Measurements from ENCODE around the gene BRPF1. TPM values are rescaled to one million over a fixed set of nuclear protein-coding genes. Genes with fewer than 3 reads are reported as not detected.

The BRPF1 gene
- total and polyA plus RNA-seq, 2 donors (not counting 1 experiment from before 2014, with no cell fraction given): 24.4 to 36.5 TPM

DNA sequence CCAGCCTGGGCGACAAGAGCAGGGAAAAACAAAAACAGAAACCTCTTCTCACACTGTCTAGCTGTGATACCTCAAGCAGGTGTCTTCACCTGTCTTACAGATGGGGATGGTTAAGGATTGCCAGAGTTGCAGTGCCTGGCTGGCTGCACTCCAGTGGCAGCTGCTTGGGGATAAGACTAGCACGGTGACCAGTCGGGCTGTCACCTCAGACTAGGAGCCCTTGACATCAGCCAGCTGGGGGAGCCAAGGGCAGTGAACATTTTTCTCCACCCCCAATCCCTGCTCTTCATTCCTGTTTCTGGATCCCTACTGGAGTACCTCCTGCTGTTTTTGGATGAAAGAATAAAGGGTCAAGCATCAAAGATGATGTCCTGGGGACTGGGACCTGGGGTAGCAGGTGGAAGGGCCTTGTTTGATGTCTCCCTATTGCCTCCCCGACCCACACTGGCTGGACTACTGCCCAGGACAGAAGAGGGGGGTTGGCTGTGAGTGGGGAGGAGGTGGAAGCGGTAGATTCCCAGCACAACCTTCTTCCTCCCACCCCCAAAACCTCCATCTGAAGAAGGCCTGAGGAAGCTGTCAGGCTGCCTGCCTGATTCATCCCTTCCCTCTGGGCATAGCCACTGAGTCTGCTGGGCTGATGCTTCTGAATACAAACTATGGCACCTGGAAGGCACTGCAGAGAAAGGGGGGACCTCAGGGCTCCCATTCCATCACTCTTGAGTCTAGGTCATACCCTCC lies 34.9 kb upstream of the BRPF1 start:
- TF ChIP-seq, protein P1, sequence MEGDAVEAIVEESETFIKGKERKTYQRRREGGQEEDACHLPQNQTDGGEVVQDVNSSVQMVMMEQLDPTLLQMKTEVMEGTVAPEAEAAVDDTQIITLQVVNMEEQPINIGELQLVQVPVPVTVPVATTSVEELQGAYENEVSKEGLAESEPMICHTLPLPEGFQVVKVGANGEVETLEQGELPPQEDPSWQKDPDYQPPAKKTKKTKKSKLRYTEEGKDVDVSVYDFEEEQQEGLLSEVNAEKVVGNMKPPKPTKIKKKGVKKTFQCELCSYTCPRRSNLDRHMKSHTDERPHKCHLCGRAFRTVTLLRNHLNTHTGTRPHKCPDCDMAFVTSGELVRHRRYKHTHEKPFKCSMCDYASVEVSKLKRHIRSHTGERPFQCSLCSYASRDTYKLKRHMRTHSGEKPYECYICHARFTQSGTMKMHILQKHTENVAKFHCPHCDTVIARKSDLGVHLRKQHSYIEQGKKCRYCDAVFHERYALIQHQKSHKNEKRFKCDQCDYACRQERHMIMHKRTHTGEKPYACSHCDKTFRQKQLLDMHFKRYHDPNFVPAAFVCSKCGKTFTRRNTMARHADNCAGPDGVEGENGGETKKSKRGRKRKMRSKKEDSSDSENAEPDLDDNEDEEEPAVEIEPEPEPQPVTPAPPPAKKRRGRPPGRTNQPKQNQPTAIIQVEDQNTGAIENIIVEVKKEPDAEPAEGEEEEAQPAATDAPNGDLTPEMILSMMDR (IDR thresholded peaks at IDR 0.05): no peak
- no peak for TF ChIP-seq EZH2 (IDR thresholded peaks at IDR 0.05; ENCODE audit: borderline replicate concordance, insufficient read depth, low read depth, low read length, poor library complexity, severe bottlenecking)
- H3K79me2 ChIP-seq (ENCODE audit: control insufficient read depth, insufficient read depth, low read length): no peaks in the 10 kb centered on the region
- H3K4me1 ChIP-seq (ENCODE audit: control insufficient read depth in 2 of 2, insufficient read depth in 2 of 2, low read length in 2 of 2): peaks cover 0 to under 1% of the 10 kb centered on the region in 2 donors
- DNase-seq (no peak), ATAC-seq (ENCODE audit: low read depth) (no peak)
- H2AFZ ChIP-seq (ENCODE audit: insufficient read depth, low read depth, low read length, poor library complexity, severe bottlenecking): no peak overlapping the region
- Mint-ChIP-seq H3K4me3 (no peak overlapping the region), H3K4me1 (peaks cover 2% of the 10 kb centered on the region), H3K27ac (no peak overlapping the region), H3K27me3 (no peaks in the 10 kb centered on the region), H3K9me3 (ENCODE audit: insufficient read depth) (no peaks in the 10 kb centered on the region)
- H3K27me3 ChIP-seq (replicated peaks in 1 of 4; ENCODE audit: control extremely low read depth in 1 of 4, control insufficient read depth in 3 of 4, insufficient read depth in 4 of 4, low read length in 3 of 4): no peaks in the 10 kb centered on the region
- H4K20me1 ChIP-seq (ENCODE audit: control insufficient read depth, insufficient read depth, low read length, poor library complexity, severe bottlenecking): peaks cover 83% of the 10 kb centered on the region
- no peak overlapping the region for H3K4me3 ChIP-seq (ENCODE audit: control extremely low read depth in 1 of 5, extremely low read depth in 1 of 5, insufficient read depth in 1 of 5, low read depth in 2 of 5, low read length in 4 of 5)
- no peak overlapping the region for H3K27ac ChIP-seq (ENCODE audit: low read length in 2 of 2)
- POLR2A ChIA-PET: no interaction called here
- H3K9me3 ChIP-seq (ENCODE audit: control extremely low read depth in 1 of 3, control insufficient read depth in 2 of 3, insufficient read depth in 1 of 3, low read length in 2 of 3): no peaks in the 10 kb centered on the region
- H3K4me2 ChIP-seq (replicated peaks; ENCODE audit: low read depth, low read length, poor library complexity, severe bottlenecking): no peak overlapping the region
- H3K36me3 ChIP-seq (replicated peaks in 1 of 2; ENCODE audit: control extremely low read depth in 1 of 2, control insufficient read depth in 1 of 2, extremely low read depth in 1 of 2, insufficient read depth in 2 of 2, low read length in 1 of 2): peaks cover 3 to 92% of the 10 kb centered on the region in 2 experiments
- intact Hi-C loops (cut with micrococcal nuclease): no loop called here
- H3K9ac ChIP-seq (ENCODE audit: low read length): no peak overlapping the region
- WGBS (ENCODE audit: insufficient coverage): 100% methylated on average over 2 of the region's 5 CpGs
- CTCF ChIA-PET: no interaction called here

- Histone ChIP-seq H3K4me2 (replicated peaks; ENCODE audit: low read depth, low read length, poor library complexity, severe bottlenecking) (no peak overlapping the region), H3K36me3 (replicated peaks in 1 of 2; ENCODE audit: control extremely low read depth in 1 of 2, control insufficient read depth in 1 of 2, extremely low read depth in 1 of 2, insufficient read depth in 2 of 2, low read length in 1 of 2) (peaks cover 3 to 88% of the 10 kb centered on the region in 2 experiments), H3K4me1 (ENCODE audit: control insufficient read depth in 2 of 2, insufficient read depth in 2 of 2, low read length in 2 of 2) (no peaks in the 10 kb centered on the region), H2AFZ (ENCODE audit: insufficient read depth, low read depth, low read length, poor library complexity, severe bottlenecking) (no peak overlapping the region), H3K27me3 (replicated peaks in 1 of 4; ENCODE audit: control extremely low read depth in 1 of 4, control insufficient read depth in 3 of 4, insufficient read depth in 4 of 4, low read length in 3 of 4) (no peaks in the 10 kb centered on the region), H3K27ac (ENCODE audit: low read length in 2 of 2) (no peak overlapping the region), H4K20me1 (ENCODE audit: control insufficient read depth, insufficient read depth, low read length, poor library complexity, severe bottlenecking) (peaks cover 74% of the 10 kb centered on the region), H3K79me2 (ENCODE audit: control insufficient read depth, insufficient read depth, low read length) (no peaks in the 10 kb centered on the region), H3K9ac (ENCODE audit: low read length) (no peak overlapping the region), H3K9me3 (ENCODE audit: control extremely low read depth in 1 of 3, control insufficient read depth in 2 of 3, insufficient read depth in 1 of 3, low read length in 2 of 3) (no peaks in the 10 kb centered on the region), H3K4me3 (ENCODE audit: control extremely low read depth in 1 of 5, extremely low read depth in 1 of 5, insufficient read depth in 1 of 5, low read depth in 2 of 5, low read length in 4 of 5) (no peak overlapping the region)
- Mint-ChIP-seq H3K27ac (no peak overlapping the region), H3K9me3 (ENCODE audit: insufficient read depth) (no peaks in the 10 kb centered on the region), H3K27me3 (peaks cover under 1% of the 10 kb centered on the region), H3K4me1 (peaks cover 3% of the 10 kb centered on the region), H3K4me3 (no peak overlapping the region)
- WGBS (ENCODE audit: insufficient coverage): 84% methylated on average over 3 of the region's 4 CpGs
- CTCF ChIA-PET: interaction anchor here (1.2 kb wide), 1 partner anchor 30 kb away, joined by 3 read pairs; no protein-coding TSS in a partner anchor
- DNase-seq: no peak
- TF ChIP-seq EZH2 (IDR thresholded peaks at IDR 0.05; ENCODE audit: borderline replicate concordance, insufficient read depth, low read depth, low read length, poor library complexity, severe bottlenecking): no peak
- TF ChIP-seq, protein P1 (IDR thresholded peaks at IDR 0.05): no peak
- no peak for ATAC-seq (ENCODE audit: low read depth)
- POLR2A ChIA-PET: no interaction called here
- intact Hi-C loops (cut with micrococcal nuclease): no loop called here
Measured at GRCh38 chr3:9697892-9698291, 33.6 kb upstream of the BRPF1 start.
